H7 (cell line): ENCODE measurements around the gene BANP. TPM values are rescaled to one million over a fixed set of nuclear protein-coding genes. Genes with fewer than 3 reads are reported as not detected.
A peak's percentile ranks its signal among the peaks of the same experiment; 100 is the strongest.
"Not testable (repeated sequence)": the region's sequence is repeated elsewhere in the genome, so short reads cannot be mapped to it uniquely, and the experiment has no call there.

Experiments used
- DNase-seq: peaks from one replicate; pipeline ENCODE4 v3.0.0; 2012
- H3K27me3 ChIP-seq: 2 replicates; pipeline ENCODE4 v1.6.0; 2011; ENCODE audit warnings: mild to moderate bottlenecking, low read length; ENCODE audit not compliant: control insufficient read depth, insufficient read depth
- H3K36me3 ChIP-seq: replicated peaks from 2 replicates; pipeline ENCODE4 v1.5.1; 2011; ENCODE audit warnings: low read length; ENCODE audit not compliant: control insufficient read depth, insufficient read depth
- H3K4me3 ChIP-seq: 2 replicates; pipeline ENCODE4 v1.5.1; 2011; ENCODE audit warnings: low read depth, mild to moderate bottlenecking, control low read depth, low read length, moderate library complexity; ENCODE audit not compliant: insufficient read depth
- total RNA-seq: library from RNA; depleted of rRNA; stranded (reverse); fragments of >200 nt; shearing (Covaris generic); gene quantifications from 2 replicates; pipeline ENCODE4 v1.2.3, GENCODE V29; 2014

BANP gene
- total RNA-seq, 1 experiment from 2014 or later = 39.3 TPM

GRCh38 chr16:88035292-88035691 is 84.1 kb downstream of the BANP start:
- peaks cover 2% of the 10 kb centered on the region; the same call in 1 of the 2 replicates for H3K36me3 ChIP-seq

GRCh38 chr16:88035884-88036639 is 84.8 kb downstream of the BANP start:
- H3K4me3 ChIP-seq, H3K36me3 ChIP-seq, H3K27me3 ChIP-seq, DNase-seq: not testable (repeated sequence)

More at GRCh38 chr16:88035292-88035691, 84.1 kb downstream of the BANP start:
- Histone ChIP-seq H3K4me3 (no peak overlapping the region), H3K27me3 (no peaks in the 10 kb centered on the region)
- DNase-seq = peak; percentile 57

- H3K27me3 ChIP-seq, H3K4me3 ChIP-seq, DNase-seq, H3K36me3 ChIP-seq: not testable (repeated sequence)
These were observed 85.4 kb downstream of the BANP start for GRCh38 chr16:88036640-88036996.

GRCh38 chr16:88037359-88037758 is 86.1 kb downstream of the BANP start:
- not testable (repeated sequence) for H3K36me3 ChIP-seq, DNase-seq, H3K27me3 ChIP-seq, H3K4me3 ChIP-seq

- H3K36me3 ChIP-seq, H3K27me3 ChIP-seq, H3K4me3 ChIP-seq: not testable (repeated sequence)
- DNase-seq = peak; percentile 52
These were observed 86.8 kb downstream of the BANP start for GRCh38 chr16:88037876-88038525.

- not testable (repeated sequence) for H3K27me3 ChIP-seq, DNase-seq, H3K4me3 ChIP-seq, H3K36me3 ChIP-seq
These were observed 87.3 kb downstream of the BANP start for GRCh38 chr16:88038526-88038908.

- H3K36me3 ChIP-seq = peaks cover 2% of the 10 kb centered on the region; the same call in 1 of the 2 replicates
- H3K27me3 ChIP-seq = no peaks in the 10 kb centered on the region
- H3K4me3 ChIP-seq = no peak overlapping the region
- no peak for DNase-seq
These were observed 88.4 kb downstream of the BANP start for GRCh38 chr16:88039591-88039990.

- H3K36me3 ChIP-seq, H3K27me3 ChIP-seq, DNase-seq, H3K4me3 ChIP-seq: not testable (repeated sequence)
These were observed 89.1 kb downstream of the BANP start for GRCh38 chr16:88040196-88040876.

- not testable (repeated sequence) for H3K4me3 ChIP-seq, DNase-seq, H3K27me3 ChIP-seq, H3K36me3 ChIP-seq
These were observed 89.6 kb downstream of the BANP start for GRCh38 chr16:88040877-88041244.

- not testable (repeated sequence) for DNase-seq, H3K36me3 ChIP-seq, H3K4me3 ChIP-seq, H3K27me3 ChIP-seq
These were observed 90.3 kb downstream of the BANP start for GRCh38 chr16:88041506-88041905.

- H3K36me3 ChIP-seq, DNase-seq, H3K4me3 ChIP-seq, H3K27me3 ChIP-seq: not testable (repeated sequence)
These were observed 90.8 kb downstream of the BANP start for GRCh38 chr16:88041986-88042562.

GRCh38 chr16:88043208-88043910 is 92.1 kb downstream of the BANP start:
- DNase-seq, H3K36me3 ChIP-seq, H3K27me3 ChIP-seq, H3K4me3 ChIP-seq: not testable (repeated sequence)

GRCh38 chr16:88044121-88044581 is 92.9 kb downstream of the BANP start:
- H3K27me3 ChIP-seq, H3K4me3 ChIP-seq, DNase-seq, H3K36me3 ChIP-seq: not testable (repeated sequence)

GRCh38 chr16:88045361-88045760 is 94.1 kb downstream of the BANP start:
- not testable (repeated sequence) for H3K27me3 ChIP-seq, H3K36me3 ChIP-seq, H3K4me3 ChIP-seq, DNase-seq
